K562 (cell line): Measurements from ENCODE around the gene MTLN. TPM values are rescaled to one million over a fixed set of nuclear protein-coding genes. Genes with fewer than 3 reads are reported as not detected.

Experiments
- ATAC-seq: fragments of 200-7000 bp; cut with Tn5 transposase; 3 replicates; pipeline ENCODE4 v1.9.1; 2020; ENCODE audit warnings: moderate library complexity
- BruUV-seq: library from RNA; stranded (reverse); fragments of 400-500 nt; replicated peaks from 2 replicates; lab custom pipeline; 2021; lab: Mats Ljungman, UMichigan
- CTCF ChIA-PET: fragments of 300-600 bp; formaldehyde crosslinking; extraction: SDS; loops from one replicate; lab custom pipeline; 2021; ENCODE audit warnings: low intra/inter-chr PET ratio; lab: Yijun Ruan, JAX
- POLR2A ChIA-PET: fragments of 300-600, 350-650 bp; sonication (Branson Sonifier 250); formaldehyde crosslinking; extraction: SDS; loops from one replicate; lab custom pipeline; 2021; ENCODE audit warnings: antibody characterized with exemption, inconsistent platforms; lab: Yijun Ruan, JAX
- DNase-seq, 4 experiments: peaks; one replicate each; pipeline versions ENCODE4 v3.0.0 to v3.0.0-alpha.2; 2011 to 2018; ENCODE audit warnings: low spot score in 3 of 4, mixed read lengths in 3 of 4; ENCODE audit errors: extremely low read depth in 1 of 4
- FAIRE-seq: peaks from 2 replicates; lab custom pipeline; 2011; peaks lifted over from hg19 to GRCh38; lab: Jason Lieb, UNC
- H2AFZ ChIP-seq: 2 replicates; pipeline ENCODE4 v1.6.0; 2011; ENCODE audit warnings: low read depth, low read length, control low read depth, inconsistent platforms
- H3K27ac ChIP-seq: fragments of 200-600 bp; 3 replicates; pipeline ENCODE4 v1.8.0; 2011; ENCODE audit warnings: low read depth, mild to moderate bottlenecking, control low read depth, inconsistent platforms, low read length, moderate library complexity, mixed read lengths; ENCODE audit errors: extremely low read depth
- H3K27me3 ChIP-seq, 2 experiments: fragments of 300-600 bp in 1 of 2; 2 replicates in 1 of 2; 3 replicates in 1 of 2; pipeline versions ENCODE4 v1.6.0 to v1.8.0; 2011; ENCODE audit warnings: inconsistent platforms in 2 of 2, low read length in 2 of 2, mild to moderate bottlenecking in 1 of 2, mixed read lengths in 1 of 2, moderate library complexity in 1 of 2; ENCODE audit not compliant: control insufficient read depth in 2 of 2, insufficient read depth in 2 of 2
- H3K36me3 ChIP-seq: fragments of 300-600 bp; 3 replicates; pipeline ENCODE4 v1.8.0; 2011; ENCODE audit warnings: mild to moderate bottlenecking, low read length, inconsistent platforms; ENCODE audit not compliant: control insufficient read depth, insufficient read depth
- H3K4me1 ChIP-seq, 2 experiments: fragments of 200-600 bp in 1 of 2; replicated peaks in 1 of 2; 2 replicates in 1 of 2; 3 replicates in 1 of 2; pipeline versions ENCODE4 v1.5.1 to v1.8.0; 2011; ENCODE audit warnings: inconsistent platforms in 2 of 2, low read length in 2 of 2, mild to moderate bottlenecking in 1 of 2, mixed read lengths in 1 of 2, moderate library complexity in 1 of 2; ENCODE audit not compliant: control insufficient read depth in 2 of 2, insufficient read depth in 2 of 2
- H3K4me2 ChIP-seq: 2 replicates; pipeline ENCODE4 v1.6.1; 2011; ENCODE audit warnings: low read length, control low read depth, inconsistent platforms, mixed read lengths; ENCODE audit not compliant: insufficient read depth
- H3K4me3 ChIP-seq: fragments of 200-600 bp; sonication (generic), shearing (Covaris generic); 2 replicates; pipeline ENCODE4 v1.5.1; 2016; ENCODE audit warnings: control low read depth, inconsistent platforms
- H3K79me2 ChIP-seq: fragments of 200-600 bp; 3 replicates; pipeline ENCODE4 v1.8.0; 2011; ENCODE audit warnings: low read length, inconsistent platforms; ENCODE audit not compliant: control insufficient read depth, insufficient read depth
- H3K9ac ChIP-seq, 2 experiments: 2 replicates each; pipeline versions ENCODE4 v1.6.0 to v1.6.1; 2011; ENCODE audit warnings: low read depth in 2 of 2, low read length in 2 of 2, control low read depth in 1 of 2, inconsistent platforms in 1 of 2, mild to moderate bottlenecking in 1 of 2, mixed read lengths in 1 of 2; ENCODE audit not compliant: insufficient read depth in 1 of 2
- H3K9me1 ChIP-seq: one replicate; pipeline ENCODE4 v1.6.0; 2011; ENCODE audit warnings: inconsistent platforms, mild to moderate bottlenecking, low read length, moderate library complexity; ENCODE audit not compliant: control insufficient read depth, insufficient read depth
- H3K9me3 ChIP-seq: replicated peaks from 2 replicates; pipeline ENCODE4 v1.5.1; 2011; ENCODE audit warnings: low read depth, low read length, inconsistent platforms; ENCODE audit not compliant: control insufficient read depth, insufficient read depth
- H4K20me1 ChIP-seq: replicated peaks from 2 replicates; pipeline ENCODE4 v1.6.1; 2011; ENCODE audit warnings: low read length, inconsistent platforms, mixed read lengths; ENCODE audit not compliant: control insufficient read depth, insufficient read depth
- BCOR ChIP-seq: fragments of 450-650 bp; IDR thresholded peaks from 2 replicates; pipeline ENCODE4 v1.6.1; 2016
- CEBPG ChIP-seq, 3 experiments: fragments of 200-800 bp in 1 of 3; sonication (Bioruptor generic) in 1 of 3; sonication (generic) in 1 of 3; formaldehyde crosslinking in 1 of 3; IDR thresholded peaks in 2 of 3; conservative IDR thresholded peaks in 1 of 3; 2 replicates each; pipeline versions ENCODE4 v1.6.1 to v1.8.0; 2016 to 2022; ENCODE audit warnings: missing compliant biosample characterization in 2 of 3, missing genetic modification characterization in 2 of 3, mild to moderate bottlenecking in 1 of 3, missing genetic modification reagents in 1 of 3
- CHD2 ChIP-seq: IDR thresholded peaks from 2 replicates; pipeline ENCODE4 v1.6.1; 2011; ENCODE audit warnings: low read depth, low read length
- DACH1 ChIP-seq: fragments of 450-650 bp; IDR thresholded peaks from 2 replicates; pipeline ENCODE4 v1.6.1; 2018; ENCODE audit not compliant: partially characterized antibody
- JUN ChIP-seq, 2 experiments: sonication (generic) in 1 of 2; formaldehyde crosslinking in 1 of 2; IDR thresholded peaks; 2 replicates each; pipeline versions ENCODE4 v1.6.1 to v1.8.0; 2012 to 2022; ENCODE audit warnings: borderline replicate concordance in 2 of 2, mild to moderate bottlenecking in 2 of 2, improper control_type of control experiment in 1 of 2, low read depth in 1 of 2, low read length in 1 of 2, missing genetic modification reagents in 1 of 2
- KDM5B ChIP-seq: fragments of 200-600 bp; sonication (generic); IDR thresholded peaks from 2 replicates; pipeline ENCODE4 v1.6.1; 2012; ENCODE audit warnings: low read depth, mild to moderate bottlenecking, moderate library complexity, low read length, control low read depth, inconsistent platforms; ENCODE audit not compliant: insufficient replicate concordance
- NR2C1 ChIP-seq, 2 experiments: fragments of 450-650 bp; IDR thresholded peaks; 2 replicates each; pipeline ENCODE4 v1.6.1; 2017; ENCODE audit warnings: mild to moderate bottlenecking in 2 of 2, antibody characterized with exemption in 1 of 2, inconsistent platforms in 1 of 2, missing compliant biosample characterization in 1 of 2, missing genetic modification characterization in 1 of 2
- NUFIP1 ChIP-seq: fragments of 450-650 bp; IDR thresholded peaks from 2 replicates; pipeline ENCODE4 v1.6.1; 2018; ENCODE audit not compliant: partially characterized antibody
- PHB ChIP-seq: fragments of 250-450 bp; sonication (Bioruptor Pico); IDR thresholded peaks from 2 replicates; pipeline ENCODE4 v1.5.0; 2021
- THRB ChIP-seq: fragments of 450-650 bp; formaldehyde crosslinking; conservative IDR thresholded peaks from 2 replicates; pipeline ENCODE4 v1.4.0; 2022; ENCODE audit warnings: mild to moderate bottlenecking, missing genetic modification characterization
- ZBTB17 ChIP-seq: fragments of 450-650 bp; formaldehyde crosslinking; IDR thresholded peaks from 2 replicates; pipeline ENCODE4 v1.4.0; 2020; ENCODE audit warnings: mild to moderate bottlenecking
- ZBTB40 ChIP-seq, 2 experiments: fragments of 450-650 bp in 1 of 2; sonication (generic) in 1 of 2; formaldehyde crosslinking in 1 of 2; IDR thresholded peaks; 2 replicates each; pipeline versions ENCODE4 v1.7.1 to v1.9.0; 2016 to 2022; ENCODE audit warnings: inconsistent platforms in 1 of 2, mild to moderate bottlenecking in 1 of 2, missing genetic modification reagents in 1 of 2
- WGBS: fragments of 100-300 bp; shearing (Covaris generic); methylation state at CpG from one replicate; pipeline ENCODE4 v1.1.6; 2016; ENCODE audit warnings: low coverage, mixed read lengths; ENCODE audit not compliant: insufficient coverage; ENCODE audit errors: missing lambda C conversion rate; 5-methylcytosine and 5-hydroxymethylcytosine counted together
- in situ Hi-C: fragments of 300-500 bp; cut with MboI; formaldehyde crosslinking; loops from 4 replicates; pipeline ENCODE4 v1.15.0; 2018; ENCODE audit warnings: inconsistent platforms, mixed read lengths
- intact Hi-C: fragments of 100-400 bp; cut with micrococcal nuclease; formaldehyde crosslinking; loops from 2 replicates; pipeline ENCODE4 v1.14.2; 2022
- polyA plus RNA-seq, 8 experiments: library from polyadenylated mRNA; depleted of rRNA in 4 of 8; stranded (reverse) in 5 of 8; unstranded in 3 of 8; fragments of >200 nt; fragmentation: Nextera tagmentation in 2 of 8; fragmentation: Illumina TruSeq in 1 of 8; extraction: Ambion mirVana in 2 of 8; extraction: Trizol in 1 of 8; gene quantifications; 2 replicates each; pipeline versions ENCODE4 v1.2.1 to v1.2.3, GENCODE V29; 2011 to 2014; ENCODE audit warnings: inconsistent platforms in 1 of 8, missing spikeins in 1 of 8
- total RNA-seq, 7 experiments: library from RNA; depleted of rRNA in 6 of 7; stranded (reverse); fragments of >200 nt in 6 of 7; fragmentation: Illumina TruSeq in 2 of 7; extraction: Trizol in 2 of 7; gene quantifications; 2 replicates each; pipeline versions ENCODE4 v1.2.1 to v1.2.3, GENCODE V29; 2011 to 2021; ENCODE audit warnings: low replicate concordance in 1 of 7

Gene MTLN
- total and polyA plus RNA-seq, 9 of the 15 experiments (the other 6 are each of a cell fraction or from before 2014, with no cell fraction given): 7.3 to 129 (median 39.4) TPM

GRCh38 chr2:110172506-110172905, 39.8 kb downstream of the MTLN start:
- no peaks in the 10 kb centered on the region for H3K79me2 ChIP-seq
- ATAC-seq (no peak), FAIRE-seq (no peak), DNase-seq (no peak)
- no peaks in the 10 kb centered on the region for H3K36me3 ChIP-seq
- in situ Hi-C loops: no loop called here
- CTCF ChIA-PET: no interaction called here
- H3K9ac ChIP-seq: no peak overlapping the region
- no peaks in the 10 kb centered on the region for H3K9me1 ChIP-seq
- H2AFZ ChIP-seq: no peak overlapping the region
- no peaks in the 10 kb centered on the region for H3K9me3 ChIP-seq
- H3K4me1 ChIP-seq: no peaks in the 10 kb centered on the region
- H3K4me3 ChIP-seq: no peak overlapping the region
- 1% methylated on average over 6 of the region's 6 CpGs for WGBS
- intact Hi-C loops: no loop called here
- no peaks in the 10 kb centered on the region for H4K20me1 ChIP-seq
- POLR2A ChIA-PET: no interaction called here
- H3K27me3 ChIP-seq: no peaks in the 10 kb centered on the region; a peak in 2 of 5 replicates
- H3K4me2 ChIP-seq: no peak overlapping the region
- BruUV-seq: no TSS peak
- no peak overlapping the region for H3K27ac ChIP-seq
- TF ChIP-seq KDM5B: no peak
- TF ChIP-seq NR2C1 (IDR thresholded peaks at IDR 0.05): no peak
- TF ChIP-seq NR2C1 (tag; IDR thresholded peaks at IDR 0.05): no peak
- no peak for TF ChIP-seq NUFIP1
- TF ChIP-seq PHB (CRISPR knock-in tag): no peak
- TF ChIP-seq CHD2: no peak
- TF ChIP-seq JUN (IDR thresholded peaks at IDR 0.05; ENCODE audit: borderline replicate concordance, low read depth, low read length): no peak
- TF ChIP-seq JUN (CRISPR knock-in tag; IDR thresholded peaks at IDR 0.05; ENCODE audit: borderline replicate concordance): no peak
- TF ChIP-seq CEBPG (CRISPR knock-in tag; IDR thresholded peaks at IDR 0.05): no peak
- no peak for TF ChIP-seq CEBPG (tag; conservative IDR thresholded peaks at IDR 0.05 in 1 of 2, IDR thresholded peaks at IDR 0.05 in 1 of 2)
- no peak for TF ChIP-seq ZBTB17 (CRISPR knock-in tag)
- no peak for TF ChIP-seq THRB (CRISPR knock-in tag)
- TF ChIP-seq DACH1: no peak
- no peak for TF ChIP-seq BCOR
- TF ChIP-seq ZBTB40 (IDR thresholded peaks at IDR 0.05): no peak
- no peak for TF ChIP-seq ZBTB40 (CRISPR knock-in tag; IDR thresholded peaks at IDR 0.05)
